Lung (tissue), 12 donors: Measurements from ENCODE around the gene YEATS2. TPM values are rescaled to one million over a fixed set of nuclear protein-coding genes. Genes with fewer than 3 reads are reported as not detected.

Source experiments
- ATAC-seq: fragments of 200-7000 bp; cut with Tn5 transposase; one replicate; pipeline ENCODE4 v1.9.1; 2020; ENCODE audit warnings: moderate number of reproducible peaks; ENCODE audit not compliant: insufficient read depth, low FRiP score
- DNase-seq, 3 donors: peaks; one replicate each; pipeline ENCODE4 v3.0.0-alpha.2; 2013 to 2017
- H3K27ac ChIP-seq, 2 donors: one replicate each; pipeline ENCODE4 v1.5.1; 2013; ENCODE audit warnings: mild to moderate bottlenecking in 2 of 2, moderate library complexity in 2 of 2, control low read depth in 1 of 2, inconsistent platforms in 1 of 2, low read depth in 1 of 2, low read length in 1 of 2
- H3K27me3 ChIP-seq, 3 donors: one replicate each; pipeline ENCODE4 v1.5.1; 2013; ENCODE audit warnings: low read length in 2 of 3; ENCODE audit not compliant: control insufficient read depth in 3 of 3, insufficient read depth in 3 of 3
- H3K36me3 ChIP-seq, 4 donors: one replicate each; pipeline ENCODE4 v1.5.1; 2013; ENCODE audit warnings: low read length in 4 of 4, mild to moderate bottlenecking in 1 of 4, moderate library complexity in 1 of 4; ENCODE audit not compliant: control insufficient read depth in 4 of 4, insufficient read depth in 4 of 4
- H3K4me1 ChIP-seq, 5 donors: one replicate each; pipeline ENCODE4 v1.5.1; 2013; ENCODE audit warnings: low read length in 5 of 5, mild to moderate bottlenecking in 2 of 5, moderate library complexity in 1 of 5; ENCODE audit not compliant: control insufficient read depth in 5 of 5, insufficient read depth in 5 of 5
- H3K4me3 ChIP-seq: one replicate; pipeline ENCODE4 v1.5.1; 2013; ENCODE audit warnings: mild to moderate bottlenecking, control low read depth, moderate library complexity
- H3K9ac ChIP-seq, 2 donors: one replicate each; pipeline ENCODE4 v1.5.1; 2013; ENCODE audit warnings: low read length in 2 of 2, control low read depth in 1 of 2; ENCODE audit not compliant: insufficient read depth in 1 of 2
- H3K9me3 ChIP-seq, 4 donors: one replicate each; pipeline ENCODE4 v1.5.1; 2013; ENCODE audit warnings: low read length in 3 of 4, mild to moderate bottlenecking in 1 of 4, moderate library complexity in 1 of 4; ENCODE audit not compliant: control insufficient read depth in 4 of 4, insufficient read depth in 3 of 4
- CTCF ChIP-seq: IDR thresholded peaks from 2 replicates; pipeline ENCODE4 v1.5.1; 2012; ENCODE audit warnings: mild to moderate bottlenecking; ENCODE audit errors: control extremely low read depth, extremely low read depth
- WGBS, 2 donors: extraction: QIAGEN DNeasy Blood & Tissue Kit; methylation state at CpG; one replicate each; pipeline ENCODE4 v1.1.7; 2013; 5-methylcytosine and 5-hydroxymethylcytosine counted together
- polyA plus RNA-seq, 2 donors: library from polyadenylated mRNA; stranded (reverse); fragments of 200-250 nt; gene quantifications; one replicate each; pipeline ENCODE4 v1.2.1, GENCODE V29; 2013
- total RNA-seq, 2 donors: library from RNA; depleted of rRNA in 1 of 2; stranded (reverse); fragments of >200 nt in 1 of 2; gene quantifications; one replicate each; pipeline ENCODE4 v1.2.1, GENCODE V29; 2014 to 2021
- donor health status: control.
- donor health status: control.
- donor health status: Bipolar disorder and iron deficiency.
- donor health status: healthy.
- donor health status: DM: yes; HTN: yes; CAD: no.

Gene YEATS2
- total and polyA plus RNA-seq, 4 donors, result 9.6 to 42.9 (median 18.9) TPM

- no peak for TF ChIP-seq CTCF
- Histone ChIP-seq H3K9me3 (no peaks in the 10 kb centered on the region), H3K4me3 (no peak overlapping the region), H3K27ac (no peak overlapping the region), H3K4me1 (peaks cover 0 to 3% (median 0%) of the 10 kb centered on the region in 5 donors), H3K9ac (no peak overlapping the region), H3K36me3 (peaks cover 10 to 21% (median 15%) of the 10 kb centered on the region in 4 donors), H3K27me3 (no peaks in the 10 kb centered on the region)
- 92 to 98% methylated on average over 1 of the region's 1 CpG for WGBS, 2 donors
- DNase-seq, result no peak
- no peak for ATAC-seq
These were observed 116.6 kb downstream of the YEATS2 start for GRCh38 chr3:183814240-183814639.

GRCh38 chr3:183815563-183815940, 118.0 kb downstream of the YEATS2 start:
- H3K27me3 ChIP-seq, result no peaks in the 10 kb centered on the region
- peaks cover 0 to 3% (median 0%) of the 10 kb centered on the region in 5 donors for H3K4me1 ChIP-seq
- no peak for DNase-seq
- no peak overlapping the region for H3K9ac ChIP-seq
- no peak for TF ChIP-seq CTCF
- ATAC-seq, result no peak
- H3K4me3 ChIP-seq, result no peak overlapping the region
- no peak overlapping the region for H3K27ac ChIP-seq
- 74 to 77% methylated on average over 9 of the region's 9 CpGs for WGBS, 2 donors
- H3K36me3 ChIP-seq, result peaks cover 4 to 15% (median 6%) of the 10 kb centered on the region in 4 donors
- H3K9me3 ChIP-seq, result no peaks in the 10 kb centered on the region

GRCh38 chr3:183815951-183816475, 118.4 kb downstream of the YEATS2 start:
- Histone ChIP-seq H3K36me3 (peaks cover under 1 to 10% (median 3%) of the 10 kb centered on the region in 4 donors), H3K27me3 (no peaks in the 10 kb centered on the region), H3K4me3 (no peak overlapping the region), H3K9me3 (no peaks in the 10 kb centered on the region), H3K9ac (no peak overlapping the region), H3K4me1 (peaks cover 0 to 3% (median 0%) of the 10 kb centered on the region in 5 donors), H3K27ac (no peak overlapping the region)
- TF ChIP-seq CTCF, result no peak
- ATAC-seq, result no peak
- 81 to 83% methylated on average over 12 of the region's 12 CpGs for WGBS, 2 donors
- no peak for DNase-seq
